GM18951 (cell line): ENCODE measurements around the gene TIMM13.
"Not testable (repeated sequence)": the region's sequence is repeated elsewhere in the genome, so short reads cannot be mapped to it uniquely, and the experiment has no call there.

ENCODE experiments used
- POLR2A ChIP-seq: IDR thresholded peaks from 4 replicates; pipeline ENCODE4 v1.6.1; 2011; ENCODE audit warnings: mild to moderate bottlenecking; ENCODE audit not compliant: insufficient read length, insufficient read depth; ENCODE audit errors: extremely low read depth
- in situ Hi-C: fragments of 300-500 bp; cut with MboI; formaldehyde crosslinking; loops from one replicate; pipeline ENCODE4 v1.12.0; 2022; ENCODE audit warnings: low sequenced_read_pairs, mixed read lengths, inconsistent platforms; ENCODE audit not compliant: unreplicated experiment

Gene TIMM13

GRCh38 chr19:2461751-2462634 is 34.6 kb upstream of the TIMM13 start:
- in situ Hi-C loops, result no loop called here
- TF ChIP-seq POLR2A, result peak; percentile 57

DNA sequence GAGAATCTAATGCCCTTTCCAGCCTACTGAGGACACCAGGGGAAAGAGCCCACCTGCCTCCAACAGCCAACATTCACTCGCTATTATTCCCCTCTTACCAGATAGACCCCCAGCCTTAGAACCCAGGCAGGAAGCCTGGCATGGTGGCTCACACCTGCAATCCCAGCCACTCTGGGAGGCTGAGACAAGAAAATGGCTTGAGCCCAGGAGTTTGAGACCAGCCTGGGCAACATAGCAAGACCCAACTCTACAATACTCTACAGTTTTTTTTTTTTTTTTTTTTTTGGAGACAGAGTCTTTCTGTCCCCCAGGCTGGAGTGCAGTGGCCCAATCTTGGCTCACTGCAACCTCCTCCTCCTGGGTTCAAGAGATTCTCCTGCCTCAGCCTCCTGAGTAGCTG is 32.9 kb upstream of the TIMM13 start:
- no peak for TF ChIP-seq POLR2A
- in situ Hi-C loops, result no loop called here

- in situ Hi-C loops, result not testable (repeated sequence)
These were observed 31.4 kb upstream of the TIMM13 start for GRCh38 chr19:2458776-2459175.

GRCh38 chr19:2458054-2458453 is 30.7 kb upstream of the TIMM13 start:
- in situ Hi-C loops, result no loop called here
- no peak for TF ChIP-seq POLR2A

DNA sequence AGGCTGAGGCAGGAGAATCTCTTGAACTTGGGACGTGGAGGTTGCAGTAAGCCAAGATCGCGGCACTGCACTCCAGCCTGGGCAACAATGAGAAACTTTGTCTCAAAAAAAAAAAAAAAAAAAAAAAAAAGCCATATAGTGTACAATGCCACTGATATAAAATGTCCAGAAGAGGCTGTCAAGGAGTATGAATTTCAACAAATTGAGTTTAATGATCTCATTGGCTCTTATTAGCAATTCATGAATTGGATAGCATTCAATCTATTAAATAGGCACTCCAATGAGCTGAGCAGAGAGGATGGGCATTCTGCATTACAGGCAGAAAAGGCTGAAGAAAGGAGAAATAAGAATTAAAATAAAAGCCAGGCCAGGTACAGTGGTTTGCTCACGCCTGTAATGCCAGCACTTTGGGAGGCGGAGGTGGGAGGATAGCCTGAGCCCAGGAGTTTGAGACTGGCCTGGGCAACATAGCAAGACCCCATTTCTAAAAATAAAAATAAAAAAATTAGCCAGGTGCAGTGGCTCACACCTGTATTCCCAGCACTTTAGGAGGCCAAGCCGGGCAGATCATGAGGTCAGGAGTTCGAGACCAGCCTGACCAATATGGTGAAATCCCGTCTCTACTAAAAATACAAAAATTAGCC is 30.1 kb upstream of the TIMM13 start:
- TF ChIP-seq POLR2A, result no peak
- in situ Hi-C loops, result no loop called here

- TF ChIP-seq POLR2A, result no peak
- in situ Hi-C loops, result no loop called here
These were observed 28.6 kb upstream of the TIMM13 start for GRCh38 chr19:2455851-2456570.

DNA sequence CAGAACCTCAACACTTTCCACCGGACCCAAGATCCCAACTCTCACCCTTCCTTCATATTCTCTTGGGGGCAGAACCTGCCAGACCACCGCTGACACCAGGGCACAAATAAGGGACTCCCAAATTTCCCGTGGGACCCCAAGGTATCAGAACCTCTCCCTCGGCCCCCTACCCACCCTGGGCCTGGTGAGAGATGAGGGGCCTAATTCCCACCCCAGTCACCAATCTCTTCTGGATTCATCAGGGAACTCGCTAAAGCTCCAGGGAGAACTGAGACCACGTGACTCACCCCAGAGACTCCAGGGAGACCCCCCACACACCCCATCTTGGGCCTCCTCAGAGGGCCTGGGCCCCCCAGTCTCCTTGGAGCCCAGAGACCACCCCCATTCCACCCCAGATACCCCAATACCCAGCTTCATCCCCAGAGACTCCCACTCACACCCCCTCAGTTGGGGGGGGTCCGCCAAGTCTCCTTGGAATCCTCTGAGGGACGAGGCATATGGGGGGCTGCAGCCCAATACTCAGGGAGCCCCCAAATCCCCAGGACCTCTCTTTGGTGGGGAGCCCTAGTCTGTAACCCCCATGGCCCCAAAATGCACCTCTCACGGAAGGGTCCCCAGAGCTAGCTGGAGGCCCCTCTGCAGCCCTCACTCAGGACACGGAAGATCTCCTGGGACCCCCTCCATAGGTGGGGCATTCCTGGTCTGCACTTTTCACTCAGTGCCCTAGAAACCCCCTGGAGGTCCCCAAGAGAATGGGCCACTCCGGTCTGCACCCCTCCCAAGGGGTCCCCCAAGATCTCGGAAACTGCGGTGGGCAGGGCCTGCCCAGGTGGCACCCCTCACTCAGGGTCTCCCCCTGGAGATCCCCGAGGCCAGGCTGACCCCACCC is 27.8 kb upstream of the TIMM13 start:
- in situ Hi-C loops, result no loop called here
- no peak for TF ChIP-seq POLR2A

GRCh38 chr19:2454199-2454961 is 27.0 kb upstream of the TIMM13 start:
- in situ Hi-C loops, result no loop called here
- TF ChIP-seq POLR2A, result no peak

- in situ Hi-C loops, result no loop called here
- no peak for TF ChIP-seq POLR2A
These were observed 26.1 kb upstream of the TIMM13 start for GRCh38 chr19:2453431-2454025.

DNA sequence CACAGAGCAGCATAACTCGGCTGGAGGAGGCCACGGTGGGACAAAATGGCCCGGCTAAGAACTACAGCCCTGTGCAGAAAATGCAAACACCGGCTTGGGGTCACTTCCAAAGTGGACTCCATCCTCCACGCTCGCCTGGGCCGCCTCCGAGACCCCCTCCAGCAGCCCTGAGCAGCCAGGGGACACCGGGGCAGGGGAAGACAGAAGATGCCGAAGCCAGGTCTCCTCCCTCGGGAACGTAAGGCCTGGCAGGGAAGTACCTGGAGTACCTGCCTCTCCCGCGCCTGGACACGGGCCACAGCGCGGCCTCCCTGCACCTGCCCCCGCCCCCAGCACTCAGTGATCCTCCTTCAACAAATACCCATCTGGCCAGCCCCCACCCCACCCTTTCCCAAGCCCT is 24.4 kb upstream of the TIMM13 start:
- TF ChIP-seq POLR2A, result no peak
- in situ Hi-C loops, result no loop called here

DNA sequence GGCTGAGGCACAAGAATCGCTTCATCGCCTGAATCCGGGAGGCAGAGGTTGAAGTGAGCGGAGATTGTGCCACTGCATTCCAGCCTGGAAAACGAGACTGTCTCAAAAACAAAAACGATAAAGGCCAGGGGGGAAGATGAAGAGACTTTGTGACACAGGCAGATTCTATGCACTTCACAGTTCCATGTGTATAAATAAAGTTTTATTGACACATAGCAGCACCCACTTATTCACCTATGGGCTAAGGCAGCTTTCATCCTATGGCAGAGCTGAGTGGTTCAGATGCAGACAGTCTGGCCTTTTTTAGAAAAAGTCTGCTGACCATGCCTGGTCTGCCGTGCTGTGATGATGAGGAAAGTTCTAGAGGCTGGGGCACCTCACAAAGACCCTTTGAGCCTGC is 23.8 kb upstream of the TIMM13 start:
- in situ Hi-C loops, result no loop called here
- TF ChIP-seq POLR2A, result no peak

- in situ Hi-C loops, result no loop called here
These were observed 21.6 kb upstream of the TIMM13 start for GRCh38 chr19:2449019-2449418.

More at GRCh38 chr19:2449019-2449418, 21.6 kb upstream of the TIMM13 start:
- TF ChIP-seq POLR2A, result no peak
